Measurements from ENCODE around the gene ZFYVE28. TPM values are rescaled to one million over a fixed set of nuclear protein-coding genes. Genes with fewer than 3 reads are reported as not detected.

ZFYVE28 gene
- total and polyA plus RNA-seq, 2 of the 8 experiments (the other 6 are each of a cell fraction or from before 2014, with no cell fraction given): 1.7 to 4.9 TPM

DNA sequence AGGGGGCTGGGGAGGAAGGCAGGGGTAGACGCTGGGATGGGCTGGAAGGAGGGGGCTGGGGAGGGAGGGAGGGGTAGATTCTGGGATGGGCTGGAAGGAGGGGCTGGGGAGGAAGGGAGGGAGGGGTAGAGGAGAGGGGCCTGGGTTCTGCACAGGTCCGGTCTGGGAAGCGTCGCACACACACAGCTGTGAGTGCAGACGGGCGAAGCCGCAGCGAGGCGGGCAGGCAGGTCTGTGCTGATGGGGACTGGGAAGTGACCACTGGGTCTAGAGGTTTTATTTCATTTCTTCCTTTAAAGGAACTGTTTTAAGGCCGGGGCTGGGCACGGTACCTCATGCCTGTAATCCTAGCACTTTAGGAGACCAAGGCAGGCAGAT lies 87.4 kb downstream of the ZFYVE28 start:
- Histone ChIP-seq H3K4me3 (ENCODE audit: extremely low read depth in 1 of 4, insufficient read depth in 2 of 4, low read depth in 3 of 4, low read length in 4 of 4) (no peak overlapping the region), H3K9me3 (ENCODE audit: insufficient read depth in 2 of 2, low read depth in 1 of 2, low read length in 1 of 2) (no peaks in the 10 kb centered on the region), H2BK5ac (ENCODE audit: low read depth, low read length) (no peak overlapping the region), H3K27me3 (replicated peaks in 1 of 4; ENCODE audit: control insufficient read depth in 3 of 4, extremely low read depth in 1 of 4, insufficient read depth in 3 of 4, low read length in 3 of 4) (no peaks in the 10 kb centered on the region), H4K8ac (ENCODE audit: extremely low read depth, insufficient read depth, low read length) (no peak overlapping the region), H3K14ac (ENCODE audit: insufficient read length) (no peak overlapping the region), H3K9ac (replicated peaks in 1 of 4; ENCODE audit: extremely low read depth in 1 of 4, low read depth in 3 of 4, low read length in 3 of 4) (no peak overlapping the region), H2BK20ac (ENCODE audit: low read length) (no peak overlapping the region), H3K4me1 (replicated peaks in 1 of 4; ENCODE audit: control insufficient read depth in 3 of 4, insufficient read depth in 4 of 4, low read length in 3 of 4) (peaks cover 0 to 7% (median 3%) of the 10 kb centered on the region in 4 experiments; a peak in 3 of 7 replicates), H2BK120ac (replicated peaks; ENCODE audit: low read depth, low read length) (no peak overlapping the region), H3K36me3 (ENCODE audit: control insufficient read depth in 2 of 4, insufficient read depth in 4 of 4, low read length in 3 of 4) (no peaks in the 10 kb centered on the region), H3K56ac (replicated peaks; ENCODE audit: insufficient read length, low read depth, low read length) (no peak overlapping the region), H3K79me2 (ENCODE audit: control insufficient read depth in 1 of 2, insufficient read depth in 2 of 2, low read length in 2 of 2) (no peaks in the 10 kb centered on the region), H4K91ac (replicated peaks; ENCODE audit: insufficient read length, low read length) (no peak overlapping the region), H3K23me2 (ENCODE audit: low read depth, low read length) (no peaks in the 10 kb centered on the region), H3K4me2 (ENCODE audit: insufficient read depth in 1 of 2, low read depth in 2 of 2, low read length in 2 of 2) (no peak overlapping the region), H3K27ac (ENCODE audit: low read depth, low read length) (no peak overlapping the region), H3K23ac (ENCODE audit: insufficient read length) (no peak overlapping the region), H3K79me1 (ENCODE audit: low read depth, low read length) (no peaks in the 10 kb centered on the region), H2AK5ac (ENCODE audit: low read depth, low read length) (no peak overlapping the region), H2BK15ac (ENCODE audit: low read length) (no peak overlapping the region), H3K18ac (ENCODE audit: extremely low read depth, low read length) (no peak overlapping the region), H4K5ac (ENCODE audit: insufficient read length, low read depth, low read length) (no peak overlapping the region), H3K4ac (replicated peaks; ENCODE audit: insufficient read length, low read depth, low read length) (no peak overlapping the region), H2AFZ (ENCODE audit: low read length) (no peak overlapping the region), H4K20me1 (replicated peaks in 1 of 2; ENCODE audit: control insufficient read depth in 1 of 2, insufficient read depth in 2 of 2, low read length in 2 of 2) (no peaks in the 10 kb centered on the region), H2BK12ac (ENCODE audit: low read depth, low read length) (no peak overlapping the region)
- no peak for DNase-seq (ENCODE audit: low read depth in 1 of 2, low spot score in 2 of 2)
- 84% methylated on average over 5 of the region's 11 CpGs; no CpG with 5 or more reads in 1 of the 2 experiments for WGBS, 2 experiments (ENCODE audit: extremely low coverage in 1 of 2, insufficient coverage in 1 of 2, insufficient read length in 1 of 2, insufficient replicate concordance in 2 of 2, low coverage in 1 of 2, low lambda C conversion rate in 2 of 2, missing lambda C conversion rate in 1 of 2)
- no peak for FAIRE-seq
- ChIA-PET CTCF (ENCODE audit: partially characterized antibody) (no interaction called here), POLR2A (ENCODE audit: partially characterized antibody) (no interaction called here)
- TF ChIP-seq CHD1 (IDR thresholded peaks at IDR 0.05; ENCODE audit: low read depth, low read length): no peak

Data from H1 (cell line).